Hepatocyte (in vitro differentiated cells): ENCODE measurements around the gene FCMR.

Experiments
- CTCF ChIP-seq: fragments of 200-600 bp; sonication (generic); IDR thresholded peaks from 2 replicates; pipeline ENCODE4 v1.5.1; 2016; ENCODE audit warnings: antibody characterized with exemption, mild to moderate bottlenecking; ENCODE audit not compliant: poor library complexity
- EZH2 ChIP-seq: fragments of 200-600 bp; sonication (generic); IDR thresholded peaks from 2 replicates; pipeline ENCODE4 v1.6.1; 2016; ENCODE audit warnings: antibody characterized with exemption, mild to moderate bottlenecking, borderline replicate concordance

GRCh38 chr1:206915030-206915735 lies 6.6 kb downstream of the FCMR start:
- TF ChIP-seq CTCF (no peak), EZH2 (no peak)
